OCI-M2 (cell line): ENCODE data around the gene YJEFN3.

ENCODE experiments used
- DNase-seq: peaks from one replicate; lab custom pipeline; 2025; ENCODE audit not compliant: unreplicated experiment; lab: John Stamatoyannopoulos, UW

The YJEFN3 gene

DNA sequence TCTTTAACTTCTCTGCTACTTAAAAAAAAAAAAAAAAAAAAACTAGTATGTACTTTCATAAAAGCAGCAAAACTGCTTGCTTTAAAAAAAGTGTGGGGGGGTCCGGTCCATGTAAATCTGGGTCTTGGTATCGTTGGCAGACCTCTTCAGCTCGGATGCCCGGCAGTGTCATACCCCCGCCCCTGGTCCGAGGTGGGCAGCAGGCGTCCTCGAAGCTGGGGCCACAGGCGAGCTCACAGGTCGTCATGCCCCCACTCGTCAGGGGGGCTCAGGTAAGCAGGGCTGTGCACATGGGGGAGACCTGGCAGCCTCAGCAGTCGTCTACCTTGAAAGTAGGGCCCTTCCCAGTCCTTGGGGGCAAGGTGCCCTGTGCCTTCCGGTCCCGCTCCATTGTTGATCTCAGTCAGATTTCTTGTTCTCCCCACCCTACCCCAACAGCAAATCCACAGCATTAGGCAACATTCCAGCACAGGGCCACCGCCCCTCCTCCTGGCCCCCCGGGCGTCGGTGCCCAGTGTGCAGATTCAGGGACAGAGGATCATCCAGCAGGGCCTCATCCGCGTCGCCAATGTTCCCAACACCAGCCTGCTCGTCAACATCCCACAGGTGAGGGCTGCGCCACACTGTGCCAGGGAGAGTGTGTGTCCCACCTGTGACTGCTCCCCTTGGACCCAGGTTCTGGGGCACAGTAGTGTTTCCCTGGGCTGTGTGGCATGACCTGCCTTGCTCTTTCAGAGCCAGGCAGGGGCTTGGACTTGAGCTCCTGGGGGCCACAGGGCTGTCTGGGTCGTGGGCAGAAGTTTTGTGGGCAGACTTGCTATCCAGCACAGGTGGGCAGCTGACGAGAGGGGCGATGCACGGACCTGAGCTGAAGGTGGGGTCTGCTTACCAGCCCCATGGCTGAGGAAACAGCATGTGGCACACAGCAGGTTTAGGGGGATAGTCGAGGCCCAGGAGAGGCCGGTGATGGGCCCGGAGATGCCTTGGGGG is 32.8 kb upstream of the YJEFN3 start:
- no peak for DNase-seq

DNA sequence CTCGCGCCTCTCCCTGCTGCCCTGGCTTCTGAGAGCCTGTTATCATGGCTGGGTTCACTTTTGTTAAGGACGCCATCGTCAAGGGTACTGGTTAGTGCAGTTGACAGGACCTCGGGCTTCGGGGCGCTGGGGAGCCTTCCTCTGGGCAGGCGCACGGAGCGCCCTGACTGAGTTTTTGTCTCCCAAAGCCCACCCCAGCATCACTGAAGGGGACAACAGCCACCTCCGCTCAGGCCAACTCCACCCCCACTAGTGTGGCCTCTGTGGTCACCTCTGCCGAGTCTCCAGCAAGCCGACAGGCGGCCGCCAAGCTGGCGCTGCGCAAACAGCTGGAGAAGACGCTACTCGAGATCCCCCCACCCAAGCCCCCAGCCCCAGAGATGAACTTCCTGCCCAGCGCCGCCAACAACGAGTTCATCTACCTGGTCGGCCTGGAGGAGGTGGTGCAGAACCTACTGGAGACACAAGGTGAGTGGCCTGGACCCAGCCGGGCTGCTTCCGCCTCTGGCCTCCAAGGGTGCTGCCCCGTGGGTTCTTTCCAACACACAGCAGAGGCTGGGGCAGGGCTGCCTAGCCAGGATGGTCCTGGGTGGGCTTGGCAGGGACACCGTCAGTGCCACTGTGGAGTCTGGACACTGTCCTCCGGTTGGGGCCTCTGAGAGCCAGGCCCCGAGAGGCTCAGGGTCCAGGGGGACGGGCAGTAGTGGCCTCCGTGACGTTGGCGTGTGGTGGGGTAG is 30.3 kb upstream of the YJEFN3 start:
- DNase-seq = no peak

DNA sequence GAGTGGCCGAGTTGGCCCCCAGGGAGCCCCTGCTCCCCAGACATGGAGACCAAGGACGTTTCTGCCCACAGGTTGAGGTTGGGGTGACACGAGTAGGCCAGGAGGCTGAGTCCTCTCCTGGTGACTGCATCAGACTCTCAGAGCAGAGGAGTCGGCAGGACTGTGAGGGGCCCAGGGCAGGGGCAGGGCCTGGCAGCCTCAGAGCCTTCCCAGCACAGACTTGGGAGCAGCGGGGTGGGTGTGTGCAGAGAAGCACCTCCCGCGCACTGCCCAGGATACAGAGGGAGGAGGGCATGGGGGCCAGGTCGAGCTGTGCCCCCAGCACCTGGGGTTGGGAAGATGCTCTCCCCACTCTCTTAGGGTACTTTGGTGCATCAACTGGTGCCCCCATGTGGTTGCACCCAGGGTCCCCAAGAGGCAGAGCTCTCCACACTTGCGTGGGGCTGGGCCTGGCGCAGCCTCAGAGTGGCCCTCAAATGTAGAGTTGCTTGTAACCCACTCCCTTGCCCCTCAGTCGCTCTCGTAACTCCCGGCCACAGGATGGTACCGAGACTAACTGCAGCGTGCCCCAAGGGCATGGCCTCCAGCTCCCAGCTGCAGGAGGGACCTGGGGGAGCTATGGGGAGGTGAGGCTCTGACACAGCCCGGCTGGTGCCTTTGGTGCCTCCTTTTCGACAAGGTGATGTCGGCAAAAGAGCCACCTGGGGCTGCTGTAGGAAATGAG is 29.3 kb upstream of the YJEFN3 start:
- DNase-seq = no peak

DNA sequence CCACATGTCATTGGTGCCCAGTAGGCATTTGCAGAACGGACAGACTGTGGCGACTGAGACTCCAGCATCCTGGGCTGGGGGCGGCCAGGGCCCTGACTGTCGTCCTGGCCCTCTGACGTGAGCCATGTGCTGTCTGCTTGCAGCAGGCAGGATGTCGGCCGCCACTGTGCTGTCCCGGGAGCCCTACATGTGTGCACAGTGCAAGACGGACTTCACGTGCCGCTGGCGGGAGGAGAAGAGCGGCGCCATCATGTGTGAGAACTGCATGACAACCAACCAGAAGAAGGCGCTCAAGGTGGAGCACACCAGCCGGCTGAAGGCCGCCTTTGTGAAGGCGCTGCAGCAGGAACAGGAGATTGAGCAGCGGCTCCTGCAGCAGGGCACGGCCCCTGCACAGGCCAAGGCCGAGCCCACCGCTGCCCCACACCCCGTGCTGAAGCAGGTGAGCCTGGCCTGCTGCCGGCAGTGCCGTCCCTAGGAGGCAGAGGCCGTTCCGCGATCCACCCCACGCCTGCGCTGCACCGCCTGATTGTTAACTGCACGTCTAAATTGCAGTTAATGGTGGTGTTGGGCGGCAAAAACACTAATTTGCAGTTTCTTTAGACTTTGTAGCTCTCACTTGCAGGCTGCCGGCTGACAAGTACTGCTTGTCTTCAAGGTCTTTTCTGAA is 27.6 kb upstream of the YJEFN3 start:
- no peak for DNase-seq

DNA sequence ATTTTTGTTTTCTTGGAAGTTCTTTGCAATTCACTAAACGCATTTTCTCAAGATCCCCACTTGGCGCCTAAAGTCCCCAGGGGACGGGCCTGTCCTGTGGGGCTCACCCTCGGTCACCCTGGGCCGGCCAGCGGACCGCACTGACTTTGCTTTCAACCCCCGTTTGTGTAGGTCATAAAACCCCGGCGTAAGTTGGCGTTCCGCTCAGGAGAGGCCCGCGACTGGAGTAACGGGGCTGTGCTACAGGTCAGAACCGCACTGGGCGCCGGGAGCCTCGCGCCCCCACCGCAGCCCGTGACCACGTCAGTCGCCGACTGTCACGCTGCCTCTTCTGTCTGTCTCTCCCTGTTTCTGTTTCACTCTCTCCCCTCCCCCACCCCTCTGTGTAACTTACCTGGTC is 26.9 kb upstream of the YJEFN3 start:
- no peak for DNase-seq

DNA sequence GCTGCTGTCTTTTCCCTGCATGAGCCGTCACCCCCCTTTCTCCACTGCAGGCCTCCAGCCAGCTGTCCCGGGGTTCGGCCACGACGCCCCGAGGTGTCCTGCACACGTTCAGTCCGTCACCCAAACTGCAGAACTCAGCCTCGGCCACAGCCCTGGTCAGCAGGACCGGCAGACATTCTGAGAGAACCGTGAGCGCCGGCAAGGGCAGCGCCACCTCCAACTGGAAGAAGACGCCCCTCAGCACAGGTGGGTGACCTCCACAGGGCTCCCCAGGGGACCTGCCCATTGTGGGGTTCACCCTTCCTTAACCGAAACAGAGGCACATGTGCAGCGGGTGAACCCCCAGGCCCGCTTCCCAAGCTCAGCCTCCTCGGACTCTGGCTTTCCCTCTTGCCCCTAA is 26.4 kb upstream of the YJEFN3 start:
- no peak for DNase-seq

DNA sequence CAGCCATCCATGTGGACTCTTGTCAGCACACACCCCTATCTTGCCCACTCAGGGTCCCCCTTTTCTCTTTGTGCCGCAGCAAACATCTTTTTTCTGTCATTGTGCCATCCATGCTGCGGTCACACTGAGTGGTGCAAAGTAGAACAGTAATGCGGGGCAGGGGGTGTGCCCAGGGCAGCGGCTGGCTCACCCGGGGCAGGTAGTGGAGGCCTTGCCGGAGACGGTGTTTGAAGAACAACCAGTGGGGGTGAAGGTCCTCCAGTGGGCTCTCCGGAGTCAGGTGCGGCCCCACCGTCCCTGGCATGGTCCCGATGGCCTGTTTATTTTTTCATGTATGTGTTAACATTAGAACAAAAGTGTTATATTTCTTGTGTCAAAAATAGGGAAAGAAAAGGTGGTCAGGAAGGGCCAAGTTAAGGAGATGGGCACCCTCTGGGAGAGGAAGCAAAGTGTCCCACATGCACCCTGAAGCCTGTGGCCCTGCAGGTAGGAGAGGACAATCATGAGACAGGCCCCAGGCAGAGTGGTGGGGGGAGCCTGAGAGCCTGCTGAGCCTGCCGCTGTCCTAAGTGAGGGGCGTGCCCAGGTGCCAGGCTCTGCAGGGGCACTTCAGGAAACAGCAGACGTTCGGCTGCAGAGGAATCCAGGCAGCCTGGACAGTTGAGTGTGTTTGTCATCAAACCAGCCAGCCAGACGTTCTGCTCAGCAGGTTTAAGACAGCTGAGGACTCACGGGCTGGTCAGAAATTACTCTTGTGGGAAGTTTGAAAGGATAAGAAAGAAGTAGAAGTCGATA is 25.7 kb upstream of the YJEFN3 start:
- DNase-seq = no peak

DNA sequence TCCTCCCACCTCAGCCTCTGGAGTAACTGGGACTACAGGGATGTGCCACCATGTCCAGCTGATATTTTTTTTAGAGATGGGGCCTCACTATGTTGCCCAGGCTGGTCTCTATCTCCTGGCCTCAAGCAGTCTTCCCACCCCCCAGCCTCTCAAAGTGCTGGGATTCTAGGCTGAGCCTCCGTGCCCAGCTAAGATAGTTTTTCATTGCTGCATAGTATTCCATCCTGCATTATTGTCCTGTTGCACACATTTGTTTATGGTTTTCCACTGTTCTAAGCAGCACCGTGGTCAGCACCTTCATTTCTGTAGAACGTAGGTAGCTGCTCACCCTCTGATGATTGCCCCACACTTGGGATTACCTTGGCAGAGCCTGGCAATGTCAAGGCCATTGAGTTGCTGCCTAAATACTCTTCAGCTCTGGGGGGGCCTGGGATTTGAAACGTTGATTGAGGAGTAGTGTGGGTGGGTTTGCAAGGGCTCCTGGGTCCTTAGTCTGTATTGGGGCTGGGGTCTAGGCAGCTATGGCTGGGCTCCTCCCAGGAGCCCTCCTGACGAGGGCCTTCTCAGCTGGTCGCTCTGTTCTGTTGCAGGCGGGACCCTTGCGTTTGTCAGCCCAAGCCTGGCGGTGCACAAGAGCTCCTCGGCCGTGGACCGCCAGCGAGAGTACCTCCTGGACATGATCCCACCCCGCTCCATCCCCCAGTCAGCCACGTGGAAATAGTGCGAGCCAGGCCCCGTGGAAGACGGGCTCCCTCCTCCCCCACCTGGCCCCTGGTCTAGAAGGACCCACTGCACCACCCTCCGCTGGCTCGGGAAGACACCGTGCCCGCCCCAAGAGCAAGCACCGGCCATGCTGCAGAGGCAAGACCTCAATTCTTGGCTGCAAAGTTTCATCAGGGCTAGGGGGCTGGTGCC is 23.7 kb upstream of the YJEFN3 start:
- DNase-seq = no peak

DNA sequence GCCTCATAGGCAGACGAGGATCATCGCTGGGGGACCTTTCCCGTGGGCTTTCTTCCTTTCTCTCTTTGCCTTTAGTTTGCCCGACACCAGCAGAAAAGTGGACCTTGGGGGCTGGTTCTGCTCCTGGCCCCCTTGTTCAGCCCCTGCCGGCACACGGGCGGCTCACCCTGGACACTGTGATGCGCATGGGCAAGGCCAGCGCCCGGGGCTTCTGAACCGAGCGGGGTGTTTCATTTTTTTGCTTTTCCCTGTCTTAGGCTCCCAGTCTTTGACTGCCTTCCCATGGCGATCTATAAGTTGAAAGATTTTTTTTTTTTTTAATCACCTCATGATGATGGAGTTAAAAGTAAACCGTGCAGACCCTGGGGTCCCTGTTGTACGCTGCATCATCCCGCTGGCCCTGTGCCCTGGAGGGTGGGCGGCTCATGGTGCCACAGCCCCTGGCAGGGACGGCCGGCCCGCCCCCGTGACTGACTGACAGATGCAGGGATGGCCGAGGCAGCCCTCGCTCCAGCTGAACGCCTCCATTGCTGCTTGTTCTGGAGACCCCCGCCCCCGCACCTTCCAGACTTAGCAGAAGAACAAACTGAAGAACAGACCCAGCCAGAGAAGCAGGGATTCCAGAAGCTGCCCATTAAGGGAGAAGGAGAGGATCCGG is 22.9 kb upstream of the YJEFN3 start:
- DNase-seq = no peak

DNA sequence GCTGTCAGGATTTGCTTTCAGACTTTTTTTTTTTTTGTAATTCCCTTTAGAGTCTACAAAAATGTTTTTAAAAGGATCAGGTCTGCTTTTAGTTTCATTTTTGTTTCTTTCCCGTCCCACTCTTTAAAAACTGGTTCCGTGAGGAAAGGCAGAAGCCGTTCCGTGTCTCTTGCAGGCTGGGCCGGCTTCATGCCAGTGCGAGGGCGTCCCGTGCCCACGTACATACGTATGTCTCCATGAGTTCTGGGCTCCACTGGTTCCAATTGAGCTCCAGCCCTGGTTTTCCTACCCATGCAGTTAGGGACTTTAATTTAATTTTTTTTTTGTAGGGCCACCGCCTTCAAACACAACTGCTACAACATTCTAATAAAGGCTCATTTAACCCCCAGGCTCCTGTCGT is 22.1 kb upstream of the YJEFN3 start:
- DNase-seq = no peak

DNA sequence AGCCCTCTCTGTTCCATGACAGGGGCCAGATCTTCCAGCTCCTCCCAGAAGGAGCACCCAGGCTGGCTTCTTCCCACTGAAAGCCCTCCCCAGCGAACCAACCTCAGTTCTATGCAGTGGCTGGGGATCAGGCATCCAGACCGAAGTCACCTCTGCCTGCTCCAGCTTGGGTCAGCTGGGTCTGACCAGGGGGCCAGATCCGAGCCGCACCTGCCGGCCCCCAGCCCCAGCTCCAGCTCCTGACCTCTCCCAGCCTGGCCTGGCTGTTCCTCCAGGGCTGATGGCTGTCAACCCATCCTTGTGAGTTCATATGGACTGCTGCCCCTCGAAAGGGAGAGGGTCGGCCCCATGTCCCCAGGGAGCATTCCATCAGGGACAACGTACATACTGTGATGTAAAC is 21.4 kb upstream of the YJEFN3 start:
- DNase-seq = no peak

DNA sequence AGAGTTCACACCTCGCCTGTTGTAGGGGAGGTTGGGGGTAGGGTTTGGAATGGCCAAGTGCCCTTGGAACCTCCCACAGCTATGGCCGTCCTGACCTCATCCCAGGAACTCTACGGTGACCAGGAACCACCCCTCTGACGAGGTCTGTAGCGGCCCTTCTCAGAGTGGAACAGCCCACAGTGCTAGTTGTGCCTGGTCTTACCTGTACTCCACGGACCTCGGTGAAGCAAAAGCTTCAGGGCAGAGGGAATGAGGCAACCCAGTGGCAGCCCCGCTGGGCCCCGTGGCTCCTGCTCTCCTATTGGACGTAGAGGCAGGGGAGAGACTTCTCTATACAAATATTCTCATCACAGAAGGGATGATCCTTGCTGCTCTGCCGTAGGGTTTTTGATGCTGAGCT is 20.5 kb upstream of the YJEFN3 start:
- DNase-seq = no peak

DNA sequence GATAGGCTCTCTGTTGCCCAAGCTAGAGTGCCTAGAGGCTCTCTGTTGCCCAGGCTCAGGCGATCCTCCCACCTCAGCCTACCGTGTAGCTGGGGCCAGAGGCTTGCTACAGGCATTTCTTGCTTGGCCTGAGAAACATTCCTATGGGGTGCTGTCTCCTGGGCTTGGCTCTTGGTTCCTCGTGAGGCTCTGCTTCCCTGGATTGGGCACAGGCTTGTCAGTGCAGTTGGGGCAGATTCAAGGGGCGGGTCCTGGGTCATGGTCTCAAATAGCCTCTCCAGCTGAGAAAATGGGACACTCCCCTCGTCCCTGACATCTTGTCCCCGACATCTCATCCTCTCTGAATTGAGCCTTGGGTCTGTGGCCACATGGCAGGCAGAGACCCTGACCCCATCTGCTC is 18.3 kb upstream of the YJEFN3 start:
- DNase-seq = no peak

DNA sequence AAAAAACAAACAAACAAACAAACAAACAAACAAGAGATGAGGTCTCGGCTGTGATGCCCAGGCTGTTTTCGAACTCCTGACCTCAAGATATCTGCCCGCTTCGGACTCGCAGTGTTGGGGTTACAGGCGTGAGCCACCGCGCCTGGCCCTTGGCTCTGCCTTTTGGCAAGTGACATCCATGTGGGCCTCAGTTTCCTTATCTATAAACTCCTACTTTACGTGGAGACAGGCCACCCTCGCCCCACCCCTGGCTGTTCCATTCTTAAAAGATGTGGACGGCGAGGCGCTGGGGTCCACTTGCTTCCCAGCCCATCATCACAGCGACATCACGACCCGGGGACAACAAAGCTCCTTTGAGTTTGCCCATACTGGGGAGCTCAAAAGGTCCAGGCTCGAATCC is 15.0 kb upstream of the YJEFN3 start:
- no peak for DNase-seq

DNA sequence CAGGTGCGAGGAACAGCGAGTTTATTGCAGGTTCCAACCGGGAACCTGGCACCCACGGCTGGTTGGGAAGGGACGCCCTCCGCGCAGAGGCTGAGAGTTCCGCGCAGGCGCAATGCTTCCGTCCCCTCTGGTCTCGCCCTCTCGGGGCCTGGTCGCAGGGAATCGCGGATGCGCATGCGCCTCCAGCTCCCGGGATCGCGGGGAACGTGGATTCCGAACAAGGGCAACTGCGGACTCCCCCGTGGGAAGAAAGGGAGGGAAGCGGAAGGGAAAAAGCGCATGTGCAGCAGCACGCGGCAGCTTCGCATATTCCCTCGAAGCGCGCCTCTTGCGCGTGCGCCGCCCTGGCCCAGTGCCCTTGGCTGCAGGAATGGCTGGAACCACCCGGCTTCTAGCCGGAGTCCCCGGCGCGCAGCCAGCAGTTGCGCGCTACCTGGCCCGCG is 14.5 kb upstream of the YJEFN3 start:
- DNase-seq = no peak

DNA sequence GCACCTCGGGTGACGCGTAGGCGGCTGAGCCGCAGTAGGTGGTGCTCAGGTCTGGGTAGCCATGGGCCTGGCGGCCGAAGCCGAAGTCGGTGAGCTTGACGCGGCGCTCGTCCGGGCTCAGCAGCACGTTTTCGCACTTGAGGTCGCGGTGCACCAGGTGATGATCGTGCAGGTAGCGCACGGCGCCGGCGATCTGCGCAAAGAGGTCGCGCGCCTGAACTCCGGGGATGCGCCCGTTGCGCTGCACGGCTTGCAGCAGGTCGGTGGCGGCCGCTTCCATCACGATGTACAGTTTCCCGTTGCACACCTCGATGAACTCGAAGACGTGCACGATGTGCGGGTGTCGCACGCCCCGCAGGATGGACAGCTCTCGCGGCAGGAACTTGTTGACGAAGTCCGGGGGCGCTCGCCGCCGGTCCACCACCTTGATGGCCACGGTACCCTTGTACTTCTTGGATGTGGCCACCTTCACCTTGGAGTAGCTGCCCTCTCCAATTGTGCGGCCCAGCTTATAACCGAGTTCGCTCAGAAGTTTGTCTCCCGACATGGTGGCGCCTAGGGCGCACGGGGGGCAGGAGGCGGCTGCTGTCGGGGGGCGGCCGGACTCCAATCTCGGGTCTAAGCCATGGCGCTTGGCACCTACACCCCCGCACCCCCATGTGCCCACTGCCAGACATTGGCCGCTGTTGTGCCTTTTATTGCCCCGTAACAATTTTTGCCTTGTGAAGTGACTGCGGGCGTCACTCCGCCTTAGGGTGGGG is 13.7 kb upstream of the YJEFN3 start, which contains the start of gene TSSK6:
TSS of gene TSSK6 (minus strand) at position 668 of the 761 bp plus-strand sequence. CDS start at position 547, 121 bp downstream.
- no peak for DNase-seq

DNA sequence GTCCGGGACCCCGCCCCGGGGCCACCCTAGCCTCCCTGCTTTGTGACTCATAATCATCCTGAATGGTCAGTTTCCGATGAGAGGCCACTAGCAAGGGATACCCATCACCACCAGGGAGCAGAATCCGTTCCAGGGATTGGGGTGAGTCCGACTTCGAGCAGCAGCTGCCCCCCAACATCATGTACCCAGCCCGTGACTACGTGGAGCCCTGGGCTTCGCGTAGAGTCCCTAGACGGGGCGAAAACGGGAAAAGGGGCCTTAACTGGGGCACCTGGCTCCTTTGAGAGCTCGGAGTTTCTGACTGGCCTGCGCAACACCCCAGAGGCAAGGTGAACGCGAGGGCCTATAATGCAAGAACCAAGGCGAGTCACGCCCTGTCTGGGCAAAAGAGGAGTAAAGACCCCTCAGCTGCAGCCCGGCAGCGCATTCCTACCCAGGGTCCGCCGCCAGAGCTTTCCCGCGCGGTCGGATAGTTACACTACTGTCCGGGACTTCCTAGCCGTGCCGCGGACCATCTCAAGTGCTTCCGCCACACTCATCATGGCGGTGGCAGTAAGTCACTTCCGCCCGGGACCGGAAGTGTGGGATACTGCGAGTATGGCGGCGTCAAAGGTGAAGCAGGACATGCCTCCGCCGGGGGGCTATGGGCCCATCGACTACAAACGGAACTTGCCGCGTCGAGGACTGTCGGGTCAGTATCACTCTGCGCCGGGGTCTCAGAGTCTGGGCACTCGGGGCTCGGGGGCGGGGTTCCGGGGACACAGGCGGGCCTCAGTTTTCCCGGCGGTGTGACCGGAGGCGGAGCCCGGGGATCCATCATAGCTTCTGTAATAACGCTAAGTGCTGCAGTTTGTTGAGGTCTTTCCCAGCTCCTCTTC is 12.8 kb upstream of the YJEFN3 start, which contains the start of gene NDUFA13:
TSS of gene NDUFA13 (plus strand) at position 584 of the 878 bp plus-strand sequence. CDS start at position 598, 14 bp downstream.
- DNase-seq = peak; percentile 72
